NCI-H524 (cell line): ENCODE results near the gene CLMN.
A peak's percentile ranks its signal among the peaks of the same experiment; 100 is the strongest.

Experiments
- DNase-seq, 2 experiments: peaks; one replicate each; lab custom pipeline; 2025; lab: John Stamatoyannopoulos, UW

CLMN gene

GRCh38 chr14:95319312-95320077, at the start of gene CLMN:
CLMN (minus strand) TSS chr14:95319908; CDS start chr14:95319792, 116 bp downstream.
- peak; percentile 34 to 65 for DNase-seq

GRCh38 chr14:95365401-95365800, 45.7 kb upstream of the CLMN start:
- DNase-seq = no peak

GRCh38 chr14:95364481-95365209, 44.9 kb upstream of the CLMN start:
- no peak for DNase-seq

GRCh38 chr14:95363468-95363954, 43.8 kb upstream of the CLMN start:
- DNase-seq = no peak

GRCh38 chr14:95362138-95362494, 42.4 kb upstream of the CLMN start:
- DNase-seq = peak in 1 of 2 experiments; percentile 59

- peak in 1 of 2 experiments; percentile 27 for DNase-seq
Observed at GRCh38 chr14:95361373-95362137, 41.8 kb upstream of the CLMN start.

GRCh38 chr14:95360828-95361227, 41.1 kb upstream of the CLMN start:
- DNase-seq = no peak

- no peak for DNase-seq
Observed at GRCh38 chr14:95359994-95360826, 40.5 kb upstream of the CLMN start.

- peak in 1 of 2 experiments; percentile 54 for DNase-seq
Observed at GRCh38 chr14:95356245-95356869, 36.6 kb upstream of the CLMN start.

GRCh38 chr14:95355422-95355821, 35.7 kb upstream of the CLMN start:
- no peak for DNase-seq

GRCh38 chr14:95354834-95355233, 35.1 kb upstream of the CLMN start:
- DNase-seq = no peak

GRCh38 chr14:95353664-95354063, 34.0 kb upstream of the CLMN start:
- DNase-seq = no peak

GRCh38 chr14:95353007-95353406, 33.3 kb upstream of the CLMN start:
- DNase-seq = no peak

- no peak for DNase-seq
Observed at GRCh38 chr14:95352481-95352880, 32.8 kb upstream of the CLMN start.

GRCh38 chr14:95349241-95349640, 29.5 kb upstream of the CLMN start:
- DNase-seq = no peak

GRCh38 chr14:95348395-95349080, 28.8 kb upstream of the CLMN start:
- DNase-seq = no peak

- DNase-seq = no peak
Observed at GRCh38 chr14:95346820-95347219, 27.1 kb upstream of the CLMN start.

GRCh38 chr14:95346266-95346665, 26.6 kb upstream of the CLMN start:
- no peak for DNase-seq

- DNase-seq = no peak
Observed at GRCh38 chr14:95345032-95345431, 25.3 kb upstream of the CLMN start.

- no peak for DNase-seq
Observed at GRCh38 chr14:95344536-95344935, 24.8 kb upstream of the CLMN start.

GRCh38 chr14:95341564-95341963, 21.9 kb upstream of the CLMN start:
- DNase-seq = no peak
